NCI-H146 treated with DMSO at 0.1 percent for 48 hours (cell line): ENCODE measurements around the gene RALGAPA1.
A peak's percentile ranks its signal among the peaks of the same experiment; 100 is the strongest.

ENCODE experiments used
- DNase-seq: peaks from one replicate; lab custom pipeline; 2025; ENCODE audit not compliant: unreplicated experiment; lab: John Stamatoyannopoulos, UW

Gene RALGAPA1

DNA sequence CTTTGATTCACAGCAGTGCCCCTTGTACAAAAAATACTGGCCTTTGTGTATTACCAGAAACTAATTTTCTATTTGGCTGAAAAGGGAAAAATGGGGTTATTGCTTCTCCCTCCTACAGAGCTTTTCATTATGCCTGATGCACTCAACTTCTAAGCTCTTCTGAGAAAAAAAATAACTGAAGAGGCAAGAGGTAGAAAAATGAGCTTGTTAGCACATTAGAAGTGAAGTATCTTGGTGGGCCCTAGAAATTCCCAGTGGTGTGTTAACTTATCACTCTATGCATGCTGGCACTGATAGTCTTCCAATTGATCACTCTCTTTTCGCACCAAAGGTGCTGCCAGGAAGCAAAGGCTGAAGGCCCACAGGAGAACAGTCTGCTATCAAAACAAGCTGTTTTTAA is 258.0 kb downstream of the RALGAPA1 start:
- peak; percentile 55 for DNase-seq

DNA sequence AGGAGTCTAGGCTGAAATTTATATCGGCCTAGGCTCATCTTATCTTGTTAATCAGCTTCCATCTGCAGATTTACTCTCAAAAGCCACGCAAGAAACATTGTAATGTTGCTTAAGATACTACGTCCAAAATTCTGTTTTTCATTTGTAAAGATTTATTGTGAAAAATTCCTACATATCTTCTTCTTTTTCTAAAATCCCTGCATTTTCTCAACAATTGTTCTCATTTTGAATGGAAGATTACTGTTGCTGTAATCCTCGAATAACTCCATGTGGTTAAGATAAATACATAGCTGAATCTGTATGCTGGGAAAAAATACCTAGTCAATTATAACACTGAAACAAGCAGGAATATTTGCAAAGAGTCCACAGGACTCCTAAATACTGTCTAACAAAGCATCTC is 259.5 kb downstream of the RALGAPA1 start:
- DNase-seq = peak; percentile 48

DNA sequence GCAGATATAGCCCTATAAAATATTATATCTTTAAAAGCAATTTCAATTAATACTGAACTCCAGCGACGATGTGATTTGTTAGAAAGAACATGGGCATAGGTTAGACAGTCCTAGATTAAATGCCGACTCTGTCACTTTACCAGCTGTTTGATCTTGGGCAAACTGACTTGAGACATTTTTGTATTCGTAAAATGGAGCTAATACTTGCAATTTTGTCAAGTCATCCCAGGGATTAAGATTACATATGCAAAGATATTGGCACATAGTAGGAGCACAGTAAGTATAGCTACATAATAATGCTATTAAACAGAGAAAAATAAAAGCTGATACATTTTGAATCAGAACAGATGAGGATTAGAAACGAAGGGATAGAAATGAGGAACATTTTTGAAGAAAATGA is 266.1 kb downstream of the RALGAPA1 start:
- no peak for DNase-seq

DNA sequence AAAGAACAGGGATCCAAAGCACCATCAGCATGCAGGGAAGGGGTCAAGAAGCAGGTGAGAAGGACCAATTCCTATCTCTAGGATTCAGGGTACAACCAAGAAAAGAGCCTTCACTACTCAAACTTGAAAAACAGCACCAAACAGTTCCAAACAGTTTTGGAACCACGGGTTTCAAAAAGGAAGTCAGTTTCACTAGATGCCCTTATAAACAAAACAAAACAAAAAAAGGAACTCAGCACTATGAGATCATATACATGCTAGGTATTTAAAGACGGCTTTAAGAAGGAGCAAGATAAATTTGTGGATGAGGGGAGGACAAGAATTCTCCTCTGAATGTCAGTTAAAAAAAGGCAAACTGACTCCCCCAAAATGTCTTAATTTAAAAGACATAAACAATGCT is 269.1 kb downstream of the RALGAPA1 start:
- no peak for DNase-seq

DNA sequence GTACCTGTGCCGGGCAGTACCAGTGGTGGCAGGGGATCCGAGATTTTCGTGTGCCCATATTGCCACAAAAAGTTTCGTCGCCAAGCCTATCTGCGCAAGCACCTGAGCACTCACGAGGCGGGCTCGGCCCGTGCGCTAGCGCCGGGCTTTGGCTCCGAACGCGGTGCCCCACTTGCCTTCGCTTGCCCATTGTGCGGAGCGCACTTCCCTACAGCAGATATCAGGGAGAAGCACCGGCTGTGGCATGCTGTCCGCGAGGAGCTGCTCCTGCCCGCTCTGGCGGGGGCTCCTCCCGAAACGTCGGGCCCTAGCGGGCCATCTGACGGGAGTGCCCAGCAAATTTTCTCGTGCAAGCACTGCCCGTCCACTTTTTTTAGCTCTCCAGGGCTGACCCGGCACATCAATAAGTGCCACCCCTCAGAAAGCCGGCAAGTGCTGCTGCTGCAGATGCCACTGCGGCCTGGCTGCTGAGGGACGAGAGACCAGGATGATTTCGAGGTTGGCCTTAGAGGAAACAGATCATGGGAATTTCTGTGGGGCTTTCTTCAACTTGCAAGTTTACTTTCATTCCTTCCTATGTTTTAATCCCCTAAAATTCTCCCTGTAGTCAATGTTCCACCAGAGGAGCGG is 273.5 kb downstream of the RALGAPA1 start:
- DNase-seq = no peak

DNA sequence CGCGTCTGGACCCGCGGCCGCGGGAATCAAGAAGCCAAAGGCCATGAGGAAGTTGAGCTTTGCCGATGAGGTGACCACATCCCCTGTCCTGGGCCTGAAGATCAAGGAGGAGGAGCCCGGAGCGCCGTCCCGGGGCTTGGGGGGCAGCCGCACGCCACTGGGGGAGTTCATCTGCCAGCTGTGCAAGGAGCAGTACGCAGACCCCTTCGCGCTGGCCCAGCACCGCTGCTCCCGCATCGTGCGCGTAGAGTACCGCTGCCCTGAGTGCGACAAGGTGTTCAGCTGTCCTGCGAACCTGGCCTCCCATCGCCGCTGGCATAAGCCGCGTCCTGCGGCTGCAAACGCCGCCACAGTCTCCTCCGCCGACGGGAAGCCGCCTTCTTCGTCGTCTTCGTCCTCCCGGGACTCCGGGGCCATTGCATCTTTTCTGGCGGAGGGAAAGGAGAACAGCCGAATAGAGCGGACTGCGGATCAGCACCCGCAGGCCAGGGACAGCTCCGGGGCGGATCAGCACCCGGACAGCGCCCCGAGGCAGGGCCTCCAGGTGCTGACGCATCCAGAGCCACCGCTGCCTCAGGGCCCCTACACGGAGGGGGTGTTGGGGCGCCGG is 274.1 kb downstream of the RALGAPA1 start:
- DNase-seq = no peak

DNA sequence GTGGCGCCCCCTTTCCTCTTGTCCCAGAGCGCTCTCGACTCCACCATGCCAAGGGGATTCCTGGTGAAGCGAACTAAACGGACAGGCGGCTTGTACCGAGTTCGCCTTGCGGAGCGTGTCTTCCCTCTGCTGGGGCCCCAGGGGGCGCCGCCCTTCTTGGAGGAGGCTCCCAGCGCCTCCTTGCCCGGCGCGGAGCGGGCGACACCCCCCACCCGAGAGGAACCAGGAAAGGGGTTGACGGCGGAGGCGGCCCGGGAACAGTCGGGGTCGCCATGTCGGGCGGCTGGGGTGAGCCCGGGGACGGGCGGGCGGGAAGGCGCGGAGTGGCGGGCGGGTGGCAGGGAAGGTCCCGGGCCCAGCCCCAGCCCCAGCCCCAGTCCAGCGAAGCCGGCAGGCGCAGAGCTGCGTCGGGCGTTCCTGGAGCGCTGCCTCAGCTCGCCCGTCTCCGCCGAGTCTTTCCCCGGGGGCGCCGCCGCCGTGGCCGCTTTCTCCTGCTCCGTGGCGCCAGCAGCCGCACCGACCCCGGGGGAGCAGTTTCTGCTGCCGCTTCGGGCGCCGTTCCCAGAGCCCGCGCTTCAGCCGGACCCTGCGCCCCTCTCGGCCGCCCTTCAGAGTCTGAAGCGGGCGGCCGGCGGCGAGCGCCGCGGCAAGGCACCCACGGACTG is 274.8 kb downstream of the RALGAPA1 start:
- DNase-seq = no peak

DNA sequence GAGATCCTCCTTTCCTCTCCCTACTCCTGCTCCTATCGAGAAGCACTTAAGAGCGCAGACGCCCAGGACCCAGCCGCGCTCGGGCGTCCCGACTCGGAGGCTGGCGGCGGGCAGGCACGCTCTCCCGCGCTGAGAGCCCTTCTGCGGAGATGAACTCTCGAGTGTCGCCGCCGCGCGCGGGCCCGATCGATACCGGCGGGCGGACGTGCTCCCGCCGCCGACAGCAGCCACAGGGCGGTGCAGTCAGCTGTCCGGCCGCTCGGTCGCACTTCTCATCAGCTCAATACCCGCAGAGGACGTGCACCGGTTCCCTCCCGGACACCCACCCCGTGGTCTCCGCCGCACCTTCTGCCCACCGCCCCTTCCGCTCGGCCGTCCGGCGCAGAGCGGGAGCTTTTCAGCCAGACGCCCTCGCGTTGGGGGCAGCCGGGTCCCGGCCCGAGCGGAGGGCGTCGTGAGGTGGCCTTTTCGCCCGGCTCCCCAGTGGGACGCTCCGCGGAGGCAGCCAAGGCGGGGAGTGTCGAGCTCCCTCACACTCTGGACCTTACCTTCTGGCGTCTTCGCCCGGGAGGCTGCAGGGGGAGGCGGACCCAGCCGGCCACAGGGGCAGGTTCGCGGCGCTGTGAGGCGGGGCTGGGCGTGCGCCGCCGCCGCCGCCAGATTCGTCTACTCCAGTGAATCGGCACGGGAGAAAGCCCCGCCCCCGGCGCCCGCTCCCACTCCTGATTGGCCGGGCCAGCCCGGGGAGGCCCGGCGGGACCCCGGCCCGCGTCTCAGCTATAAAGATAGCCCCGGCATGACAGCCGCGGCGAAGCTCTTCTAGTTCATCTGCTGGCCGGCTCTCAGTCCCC is 275.5 kb downstream of the RALGAPA1 start, which contains the start of gene INSM2:
Gene INSM2, plus strand, starts transcription at position 808 of the 851 bp plus-strand sequence. CDS start 89 bp downstream, outside the sequence.
- peak; percentile 76 for DNase-seq

DNA sequence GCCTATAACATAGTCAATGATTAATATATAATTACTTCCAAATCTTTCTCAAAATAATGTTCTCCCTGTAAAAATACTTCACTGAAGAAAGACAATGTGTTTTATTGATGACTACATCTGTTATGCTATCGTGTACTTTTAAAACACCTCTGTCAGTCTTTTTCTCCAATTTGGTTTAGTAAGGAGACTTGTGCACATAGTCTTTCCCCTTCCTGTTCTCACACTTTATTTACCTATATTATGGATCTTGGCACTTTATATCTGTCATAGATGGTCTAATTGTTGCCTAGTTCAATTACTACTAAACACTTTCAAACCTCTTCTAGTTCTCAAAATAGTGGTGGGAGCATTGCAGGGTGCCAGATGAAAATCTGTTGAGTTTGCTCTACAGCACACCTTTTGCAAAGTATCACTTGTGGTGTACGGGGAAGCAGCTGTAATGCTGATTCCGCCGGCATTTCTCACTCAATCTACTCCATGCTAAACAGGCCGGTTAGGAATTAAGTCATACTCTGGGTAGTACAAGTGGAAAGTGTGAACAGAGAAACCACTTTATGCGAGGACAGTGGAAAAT is 276.2 kb downstream of the RALGAPA1 start:
- no peak for DNase-seq

DNA sequence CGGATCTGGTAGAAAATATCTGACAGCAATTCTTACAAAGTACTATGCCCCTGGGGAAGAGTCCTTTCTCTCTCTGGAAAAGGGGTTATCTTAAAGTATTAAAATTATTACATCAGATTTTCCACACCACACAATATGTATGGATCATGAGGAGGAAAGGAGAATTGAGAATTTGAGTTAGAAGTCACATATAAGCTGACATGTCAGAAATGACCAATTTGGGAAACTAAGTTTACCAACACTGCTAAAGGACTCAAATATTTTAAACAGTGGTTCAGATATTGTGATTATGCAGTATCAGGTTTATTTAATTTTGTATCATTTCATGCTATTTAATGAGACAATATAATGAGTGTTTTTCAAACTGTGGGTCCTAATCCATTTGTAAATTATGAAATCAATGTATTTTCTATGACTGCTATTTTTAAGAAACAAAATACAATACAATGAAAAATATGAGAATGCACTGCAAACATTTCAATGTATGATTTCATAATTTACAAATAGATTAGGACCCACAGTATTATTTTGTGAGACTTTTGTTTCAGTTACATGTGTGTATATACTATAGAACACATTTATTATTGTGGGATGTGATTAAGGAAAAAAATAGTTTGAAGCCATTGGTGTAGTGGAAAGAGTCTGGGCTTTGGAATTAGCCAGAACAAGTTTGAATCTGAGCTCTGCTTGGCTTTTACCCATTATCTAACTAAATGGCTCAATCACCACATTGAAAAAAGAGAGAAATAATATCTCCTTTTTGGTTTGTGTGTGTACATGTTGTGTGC is 276.9 kb downstream of the RALGAPA1 start:
- no peak for DNase-seq

DNA sequence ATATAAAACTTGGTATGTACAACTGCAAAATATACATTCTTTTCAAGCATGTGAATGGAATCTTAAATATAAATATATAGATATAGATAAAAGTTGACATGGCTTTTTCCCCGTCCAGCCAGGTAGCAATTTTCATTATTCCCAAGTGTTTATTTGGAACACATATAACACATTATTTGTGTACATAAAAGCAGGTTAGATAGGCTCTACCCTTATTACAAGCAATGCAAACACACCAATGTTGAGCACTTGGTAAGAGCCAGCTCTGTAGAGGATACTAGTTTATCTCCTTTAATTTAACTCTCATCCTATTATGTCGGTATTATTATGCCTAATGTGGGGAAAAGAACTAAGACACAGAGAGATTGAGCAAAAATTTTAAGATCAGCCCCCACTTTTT is 282.1 kb downstream of the RALGAPA1 start:
- DNase-seq = no peak

DNA sequence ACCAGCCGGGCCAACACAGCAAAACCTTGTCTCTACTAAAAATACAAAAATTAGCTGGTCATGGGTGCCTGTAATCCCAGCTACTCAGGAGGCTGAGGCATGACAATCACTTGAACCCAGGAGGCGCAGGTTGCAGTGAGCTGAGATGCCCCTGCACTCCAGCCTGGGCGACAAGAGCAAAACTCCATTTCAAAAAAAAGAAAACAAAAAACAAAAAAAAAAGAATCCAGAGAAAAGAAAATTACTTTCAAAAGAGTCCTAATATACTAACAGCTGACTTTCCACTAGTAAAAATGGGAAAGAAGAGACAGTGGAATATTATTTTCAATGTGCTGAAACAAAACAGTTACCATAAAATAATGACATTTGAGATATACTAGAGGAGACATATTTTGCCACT is 283.4 kb downstream of the RALGAPA1 start:
- no peak for DNase-seq

DNA sequence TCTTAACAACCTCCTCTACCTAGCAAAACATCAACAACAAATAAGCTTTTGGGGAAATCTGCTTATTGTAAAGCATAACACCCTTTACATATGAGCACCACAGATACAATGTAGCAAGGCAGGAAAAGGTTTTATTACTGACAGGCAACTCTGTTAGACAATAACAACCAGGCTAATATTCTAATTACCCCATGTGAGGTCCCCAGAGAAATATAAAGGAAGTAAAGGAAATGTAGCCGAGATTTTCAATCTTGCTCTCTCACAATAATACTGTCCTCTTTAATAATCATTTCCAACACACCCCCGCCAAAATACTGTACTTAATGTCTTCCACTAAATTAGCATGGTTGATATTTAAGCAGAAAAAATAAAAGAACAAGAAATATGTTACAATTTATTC is 289.1 kb downstream of the RALGAPA1 start:
- DNase-seq = no peak

DNA sequence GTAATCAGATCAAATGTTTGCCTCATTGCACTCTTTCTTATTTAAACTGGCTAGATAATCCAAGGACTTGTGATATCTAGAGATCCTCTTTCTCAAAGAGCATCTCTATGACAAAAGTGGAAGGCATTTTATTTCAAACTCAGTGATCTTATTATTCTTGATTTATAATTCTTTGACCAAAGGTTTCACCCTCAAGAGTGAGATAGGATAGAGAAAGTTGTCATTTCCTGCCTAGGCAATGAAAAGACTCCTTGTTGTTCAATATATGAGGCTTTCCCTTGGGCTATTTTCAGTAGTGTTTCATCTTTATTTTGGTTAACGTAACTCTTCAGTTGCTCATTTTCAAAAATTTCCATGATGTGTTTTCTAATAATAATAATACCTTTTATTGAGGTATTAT is 293.2 kb downstream of the RALGAPA1 start:
- DNase-seq = no peak

DNA sequence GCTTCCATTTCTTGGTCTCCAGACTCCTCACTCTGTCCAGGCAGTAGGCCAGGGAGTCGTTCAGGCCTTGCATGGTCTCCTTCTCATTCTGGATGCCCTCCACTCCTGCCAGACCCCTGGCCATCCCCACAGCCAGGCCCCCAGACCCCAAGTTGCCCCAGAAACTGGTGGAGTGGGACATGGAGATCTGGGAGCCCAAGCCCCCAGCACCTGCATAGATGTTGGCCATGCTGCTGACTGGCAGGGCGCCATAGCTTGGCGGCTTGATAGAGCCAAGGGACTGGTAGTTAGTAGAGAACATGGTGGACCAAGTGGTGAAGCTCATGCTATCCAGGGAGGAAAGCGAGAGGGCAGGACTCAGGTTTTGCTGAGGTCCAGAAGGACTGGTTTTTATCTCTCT is 296.3 kb downstream of the RALGAPA1 start:
- no peak for DNase-seq

DNA sequence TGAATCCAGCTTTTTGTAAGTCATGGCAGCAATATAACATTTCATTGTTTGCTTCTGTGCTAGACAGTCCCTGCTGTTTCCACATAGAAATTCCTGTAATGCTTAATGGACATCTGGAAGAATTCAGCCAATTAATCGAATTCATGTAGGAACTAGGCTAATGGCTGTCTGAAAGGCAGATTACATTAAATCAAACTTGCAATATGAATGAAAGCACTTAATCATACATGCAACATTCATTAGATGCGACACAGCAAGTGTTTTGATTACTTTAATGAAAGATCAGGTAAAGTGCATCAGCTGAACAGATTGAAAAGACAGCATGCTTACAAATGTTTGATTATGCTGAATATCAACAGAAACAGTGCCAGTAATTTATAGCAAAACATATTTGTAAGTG is 299.2 kb downstream of the RALGAPA1 start:
- no peak for DNase-seq

DNA sequence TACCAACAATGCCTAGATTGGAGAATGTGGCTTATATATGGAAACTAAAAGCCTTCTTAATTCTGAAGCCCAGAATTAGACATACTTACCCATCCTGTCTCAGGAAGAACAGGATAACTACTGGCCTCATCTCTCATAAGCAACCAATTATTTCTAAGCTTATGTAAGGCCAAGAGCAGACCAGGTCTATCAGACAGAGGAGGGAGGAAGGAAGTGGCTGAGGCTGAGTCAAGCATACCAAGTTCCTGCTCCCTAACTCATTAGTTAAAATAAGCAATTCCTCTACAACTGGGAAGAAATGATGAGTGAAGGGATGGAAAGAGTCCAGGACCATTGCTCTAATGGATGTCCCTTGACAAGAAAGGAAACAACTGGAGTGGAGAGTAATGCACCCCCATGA is 302.2 kb downstream of the RALGAPA1 start:
- DNase-seq = no peak

DNA sequence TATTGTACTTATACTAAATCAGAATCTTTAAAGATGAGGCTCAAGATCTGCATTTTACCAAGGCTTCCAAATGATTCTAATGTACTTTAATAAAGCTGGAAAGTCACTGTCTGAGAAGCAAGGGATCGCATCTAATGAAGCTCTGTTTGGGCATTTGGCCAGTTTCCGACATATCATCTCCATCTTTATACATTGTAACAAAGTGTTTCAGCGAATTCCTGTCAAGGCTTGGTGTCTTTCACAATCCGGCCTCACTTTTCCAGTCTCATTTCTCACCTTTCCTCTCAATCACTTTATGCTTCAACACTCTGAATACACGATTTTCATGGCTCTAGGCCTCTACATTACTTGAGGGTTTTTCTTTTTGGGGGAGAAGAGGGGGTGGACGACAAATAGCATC is 302.6 kb downstream of the RALGAPA1 start:
- DNase-seq = no peak

DNA sequence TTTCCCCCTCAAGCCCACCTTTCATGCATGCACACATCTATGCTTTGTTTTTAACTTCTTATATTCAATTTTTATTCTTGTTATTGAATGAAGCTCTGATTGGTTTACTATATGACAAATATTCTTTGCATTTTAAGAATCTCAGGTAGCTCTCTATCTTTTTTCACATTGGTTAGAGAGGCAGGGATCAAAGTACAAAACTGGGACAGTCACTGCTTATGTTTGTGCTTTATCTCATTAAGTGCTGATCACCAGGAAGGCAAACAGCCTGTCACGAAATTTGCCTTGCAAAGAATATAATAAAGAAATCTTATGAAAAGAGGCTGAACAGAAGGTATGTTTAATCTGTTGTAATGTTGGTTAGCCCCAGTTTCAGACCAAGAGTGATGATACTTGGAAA is 304.8 kb downstream of the RALGAPA1 start:
- DNase-seq = peak; percentile 34

DNA sequence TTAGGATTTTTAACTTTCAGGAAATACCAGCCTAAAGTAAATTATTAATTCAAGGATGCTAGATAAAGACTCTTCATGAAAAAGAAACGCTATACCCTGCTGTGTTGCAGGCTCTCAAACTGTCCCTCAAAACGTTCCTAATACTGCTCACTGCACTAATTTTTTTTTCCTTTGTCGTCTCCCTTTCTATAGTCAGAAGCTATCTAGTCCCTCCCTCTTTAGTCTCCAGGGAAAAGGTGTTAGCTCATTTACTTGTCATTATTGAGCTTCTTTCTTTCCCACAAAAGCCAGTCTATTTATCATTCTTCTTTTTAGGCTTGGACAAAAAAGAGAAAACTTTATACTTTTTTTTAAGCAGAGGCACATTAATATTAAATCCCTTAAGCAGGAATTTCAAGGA is 305.4 kb downstream of the RALGAPA1 start:
- peak; percentile 62 for DNase-seq
